T-helper 1 cell (primary cell): ENCODE results near the gene NBAS.
A peak's percentile ranks its signal among the peaks of the same experiment; 100 is the strongest.
"Not testable (repeated sequence)": the region's sequence is repeated elsewhere in the genome, so short reads cannot be mapped to it uniquely, and the experiment has no call there.

ENCODE experiments used
- DNase-seq, 5 donors: peaks; one replicate each; pipeline ENCODE4 v3.0.0-alpha.2; 2012 to 2020

NBAS gene

DNA sequence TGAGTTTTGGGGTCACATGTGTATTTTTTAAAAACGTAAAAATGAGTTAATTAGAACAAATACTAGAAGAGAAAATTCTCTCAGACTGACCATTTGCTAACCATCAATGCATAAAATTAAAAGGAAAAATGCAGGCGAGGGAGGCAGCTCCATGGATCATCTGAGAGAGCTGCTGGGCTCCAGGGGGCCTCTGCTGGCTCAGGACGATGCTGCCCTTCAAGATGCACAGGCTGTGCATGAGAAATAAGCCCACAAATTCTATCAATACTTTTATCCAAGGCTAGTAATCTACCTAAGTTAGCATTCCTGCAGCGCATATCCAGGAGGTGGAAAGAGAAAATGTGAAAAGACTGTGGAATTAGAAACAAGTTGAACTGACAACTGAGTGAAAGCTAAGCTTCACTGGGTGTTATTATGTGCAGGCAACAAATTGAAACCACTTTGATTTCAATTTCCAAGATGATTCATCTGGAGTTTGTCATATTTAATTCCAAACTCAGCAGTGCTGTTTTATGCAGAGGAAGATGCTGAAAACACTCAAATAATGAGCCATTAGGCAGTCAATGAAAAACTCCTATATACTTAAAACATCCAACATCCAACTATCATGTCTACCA lies 261.1 kb downstream of the NBAS start:
- no peak for DNase-seq

DNA sequence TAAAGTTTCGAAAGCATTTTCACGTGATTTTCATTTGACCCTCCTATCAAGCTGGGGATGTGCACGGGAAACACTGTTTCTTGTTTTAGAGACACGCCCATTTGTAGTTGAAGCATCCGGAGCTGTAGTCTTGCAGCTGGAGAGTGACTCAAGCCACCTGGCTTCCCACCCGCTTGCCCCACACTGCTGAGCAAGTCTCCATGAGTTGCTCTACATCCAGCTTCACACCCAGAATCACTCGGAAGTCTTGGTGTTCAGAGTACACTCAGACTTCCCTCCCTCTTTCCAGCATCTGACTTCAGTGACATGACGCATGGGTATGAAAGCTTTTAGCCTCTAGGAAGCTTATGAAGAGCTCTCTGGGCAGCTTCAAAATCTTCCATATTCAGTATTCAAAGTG lies 262.4 kb downstream of the NBAS start:
- DNase-seq = peak in 1 of 5 donors; percentile 8

DNA sequence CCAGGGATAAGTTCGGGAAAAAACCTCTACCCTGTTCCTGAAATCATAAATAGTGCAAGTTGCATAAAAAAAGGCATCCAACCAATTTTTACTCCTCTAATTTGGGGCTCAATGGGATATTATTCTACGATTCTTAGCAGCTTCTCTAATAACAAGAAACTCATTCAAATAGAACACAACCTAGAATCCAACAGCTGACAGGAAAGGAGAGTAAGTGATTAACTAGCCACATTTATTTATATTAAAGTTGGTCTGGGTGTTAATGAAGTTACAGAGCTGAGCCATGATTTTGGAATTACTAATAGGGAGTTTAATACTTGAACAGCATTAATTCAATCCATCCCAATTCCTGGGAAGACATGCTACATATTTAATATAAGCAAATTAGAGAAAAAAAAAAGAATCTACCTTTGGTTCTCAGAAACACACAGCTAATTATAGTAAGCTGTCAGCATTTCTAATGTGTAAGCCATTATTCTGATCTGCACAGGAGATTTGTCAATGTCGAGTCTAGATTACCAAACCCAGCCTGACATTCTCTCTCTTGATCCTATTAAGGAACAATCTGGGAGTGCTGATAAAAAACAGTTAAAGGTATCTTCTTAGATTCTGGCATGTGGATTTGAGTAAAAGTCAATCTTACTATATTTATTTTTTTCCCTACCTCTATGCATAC lies 267.7 kb downstream of the NBAS start:
- DNase-seq = no peak

DNA sequence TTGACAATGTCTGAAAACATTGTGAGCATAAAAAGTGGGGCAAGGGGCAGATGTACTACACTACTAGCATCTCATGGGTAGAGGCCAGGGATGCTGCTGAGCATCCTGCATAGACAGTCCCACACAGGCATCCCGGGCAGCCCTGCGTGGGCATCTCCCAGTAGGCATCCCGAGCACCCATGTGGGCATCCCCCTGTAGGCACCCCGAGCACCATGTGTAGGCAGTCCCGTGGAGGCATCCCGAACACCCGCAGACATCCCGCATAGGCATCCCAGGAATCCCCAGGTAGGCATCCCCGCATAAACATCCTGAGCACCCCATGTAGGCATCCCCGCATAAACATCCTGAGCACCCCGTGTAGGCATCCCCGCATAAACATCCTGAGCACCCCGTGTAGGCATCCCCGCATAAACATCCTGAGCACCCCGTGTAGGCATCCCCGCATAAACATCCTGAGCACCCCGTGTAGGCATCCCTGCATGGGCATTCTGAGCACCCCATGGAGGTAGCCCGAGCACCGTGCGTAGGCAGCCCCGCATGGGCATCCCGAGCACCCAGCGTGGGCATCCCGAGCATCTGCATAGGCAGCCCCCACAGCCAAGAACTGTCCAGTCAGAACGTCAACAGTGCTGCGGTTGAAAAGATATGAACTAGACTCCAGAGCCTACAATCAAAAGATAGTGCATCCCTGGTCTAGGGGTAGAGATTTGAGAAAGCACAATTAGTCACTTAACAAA lies 273.5 kb downstream of the NBAS start:
- DNase-seq = no peak

DNA sequence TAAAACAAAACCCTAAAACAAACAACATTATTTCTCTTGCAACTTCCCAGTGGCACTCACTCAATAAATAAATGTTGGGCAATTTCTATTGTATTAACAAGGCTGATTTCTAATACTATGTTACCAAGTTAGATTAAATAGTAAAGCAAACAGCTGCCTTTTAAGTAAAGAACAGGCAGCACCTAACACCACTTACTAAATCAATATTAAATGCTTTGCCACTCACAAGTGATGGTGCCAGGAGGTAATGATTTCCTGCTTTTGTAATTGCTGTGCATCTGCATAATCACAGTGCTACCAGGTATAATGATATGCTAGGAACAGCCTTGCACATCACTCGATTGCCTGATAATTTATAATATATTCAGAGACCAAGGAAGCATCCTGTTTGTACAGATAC lies 276.5 kb downstream of the NBAS start:
- DNase-seq = no peak

DNA sequence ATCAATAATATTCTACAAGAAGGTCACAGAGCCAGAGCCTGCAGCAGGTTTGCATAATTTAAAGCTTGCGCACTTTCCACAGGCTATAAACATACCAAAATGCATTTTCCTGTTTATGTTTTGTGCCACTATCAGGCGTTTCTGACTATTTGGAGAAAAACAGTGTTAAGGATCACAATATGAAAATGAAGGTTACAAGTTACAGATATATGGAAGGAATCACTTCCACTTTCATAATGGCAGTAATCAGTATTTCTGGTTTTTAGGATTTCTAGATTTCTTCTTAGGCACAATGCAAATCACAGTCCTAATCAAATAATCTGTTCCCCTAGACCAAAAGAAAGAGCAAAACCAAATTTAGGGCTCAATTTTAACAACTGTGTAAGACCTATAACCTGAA lies 279.5 kb downstream of the NBAS start:
- no peak for DNase-seq

DNA sequence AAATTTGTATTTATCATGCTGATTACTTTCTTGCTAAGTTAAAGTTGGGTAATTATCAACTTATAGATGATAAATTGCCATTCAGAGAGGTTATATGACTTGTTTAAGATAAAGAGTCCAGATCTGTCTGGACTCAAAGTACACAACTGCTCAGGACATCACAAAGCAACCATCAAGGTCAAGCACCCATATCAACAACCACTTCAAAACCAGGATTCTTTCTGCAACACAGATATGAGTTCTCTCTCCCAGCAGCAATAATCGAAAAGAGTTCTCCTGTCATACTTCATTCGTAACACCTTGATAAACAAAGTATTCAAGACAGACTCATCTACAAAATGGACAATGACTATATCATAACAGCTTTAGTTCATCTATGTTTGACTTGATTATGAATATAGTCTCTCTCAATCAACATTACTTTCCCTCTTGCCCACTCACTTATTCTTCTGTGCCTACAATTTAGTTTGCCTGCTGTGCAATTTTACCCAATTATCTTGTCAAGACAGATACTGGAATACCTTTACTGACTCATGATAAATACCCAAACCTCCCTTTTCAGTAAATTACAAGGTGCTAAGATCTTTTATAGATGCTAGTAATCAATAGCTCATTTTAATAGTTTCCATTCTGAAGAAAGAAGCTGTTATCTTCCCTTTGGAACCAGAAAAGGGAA lies 281.8 kb downstream of the NBAS start:
- no peak for DNase-seq

DNA sequence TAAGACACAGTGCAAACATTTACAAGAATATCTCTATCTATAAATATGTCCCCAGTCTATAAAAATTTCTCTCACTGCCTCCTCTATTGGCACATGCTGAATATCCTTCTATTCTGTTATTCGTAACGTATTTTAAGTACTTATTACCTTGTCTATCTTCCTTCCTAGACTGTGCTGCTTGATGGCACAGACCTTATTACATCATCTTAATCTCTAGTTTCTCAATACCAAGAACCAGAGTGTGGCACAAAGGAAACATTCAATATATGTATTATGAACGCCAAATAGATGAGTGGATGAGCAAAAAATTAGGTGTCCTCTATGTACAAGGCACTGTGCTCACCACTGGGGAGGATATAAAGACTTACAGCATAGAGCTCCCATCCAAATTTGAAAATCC lies 282.8 kb downstream of the NBAS start:
- no peak for DNase-seq

DNA sequence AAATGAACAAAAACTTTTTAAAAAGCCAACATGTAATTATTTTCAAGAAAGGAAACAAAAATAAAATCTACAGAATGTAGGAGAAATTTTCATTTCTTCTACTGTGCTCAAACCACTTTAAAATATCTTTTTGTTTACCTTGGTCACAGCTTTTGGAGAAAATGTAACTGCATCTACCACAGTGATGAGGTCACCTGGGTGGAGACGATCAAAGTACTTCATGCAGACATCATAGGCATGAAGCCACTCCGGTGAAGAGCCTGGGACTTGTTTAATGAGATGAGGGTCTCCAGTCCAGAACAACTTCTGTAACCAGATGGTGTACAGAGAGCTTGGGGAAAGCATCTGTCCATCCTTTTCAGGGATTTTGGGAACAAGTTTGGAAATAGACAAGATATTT lies 285.8 kb downstream of the NBAS start:
- no peak for DNase-seq

DNA sequence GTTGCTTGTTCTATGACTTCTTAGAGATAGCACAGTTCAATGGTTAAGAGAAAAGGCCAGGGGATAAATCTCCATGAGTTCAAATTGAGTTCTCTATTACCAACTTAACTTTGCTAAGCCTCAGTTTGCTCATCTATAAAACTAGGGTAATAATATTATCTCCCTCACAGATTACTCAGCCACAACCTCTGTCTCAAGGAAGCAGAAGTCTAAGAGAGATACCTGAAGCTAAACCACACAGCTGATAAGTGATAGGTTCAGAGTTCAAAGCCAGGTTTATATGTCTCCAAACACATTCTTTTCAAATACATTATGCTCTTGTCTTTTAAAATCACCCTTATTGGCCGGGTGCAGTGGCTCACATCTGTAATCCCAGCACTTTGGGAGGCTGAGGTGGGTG lies 287.7 kb downstream of the NBAS start:
- no peak for DNase-seq

DNA sequence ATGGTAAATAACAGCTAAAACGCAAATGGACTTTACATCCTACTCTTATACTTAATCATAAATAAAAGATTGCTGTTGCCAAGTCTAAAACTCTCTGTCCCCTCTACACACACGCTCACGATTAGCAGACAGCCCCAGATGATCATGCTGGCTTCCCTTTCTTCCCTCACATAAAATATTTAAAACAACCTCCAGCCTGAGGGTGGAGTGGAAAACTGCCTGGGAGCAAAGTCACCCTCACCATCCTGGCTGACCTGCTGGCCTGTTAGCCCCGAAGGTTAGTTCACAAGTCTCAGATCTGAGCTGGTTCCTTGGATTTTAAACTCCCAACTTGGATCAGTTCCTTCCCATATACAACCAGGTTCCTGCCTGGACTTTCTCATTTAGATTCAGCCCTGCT lies 288.2 kb downstream of the NBAS start:
- no peak for DNase-seq

DNA sequence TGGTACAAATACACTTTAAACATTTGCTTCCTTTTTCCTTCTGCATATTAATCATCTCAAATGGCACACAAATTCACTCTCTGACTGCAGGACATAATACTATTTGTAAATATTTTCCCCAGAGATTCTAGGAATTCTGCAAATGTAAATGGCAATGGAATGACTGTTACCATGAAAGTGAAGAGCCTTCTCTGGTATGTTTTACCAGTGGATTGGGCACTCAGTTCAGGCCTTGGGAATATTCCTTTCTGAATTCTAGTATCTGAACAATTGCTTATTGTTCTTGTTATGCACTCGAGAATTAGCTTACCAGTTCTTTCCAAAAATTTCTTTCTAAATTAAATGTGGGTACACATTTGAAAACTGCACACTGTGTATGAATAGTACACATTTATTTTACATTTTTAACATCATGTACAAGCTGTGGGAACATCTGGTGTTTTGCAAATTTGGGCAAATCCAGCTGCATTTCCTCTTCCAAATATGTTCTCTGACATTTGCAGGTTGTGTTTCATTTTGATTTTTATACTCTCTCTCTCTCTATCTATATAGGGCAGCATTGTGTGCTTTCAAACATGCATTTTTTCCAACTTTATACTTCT lies 289.1 kb downstream of the NBAS start:
- DNase-seq = no peak

DNA sequence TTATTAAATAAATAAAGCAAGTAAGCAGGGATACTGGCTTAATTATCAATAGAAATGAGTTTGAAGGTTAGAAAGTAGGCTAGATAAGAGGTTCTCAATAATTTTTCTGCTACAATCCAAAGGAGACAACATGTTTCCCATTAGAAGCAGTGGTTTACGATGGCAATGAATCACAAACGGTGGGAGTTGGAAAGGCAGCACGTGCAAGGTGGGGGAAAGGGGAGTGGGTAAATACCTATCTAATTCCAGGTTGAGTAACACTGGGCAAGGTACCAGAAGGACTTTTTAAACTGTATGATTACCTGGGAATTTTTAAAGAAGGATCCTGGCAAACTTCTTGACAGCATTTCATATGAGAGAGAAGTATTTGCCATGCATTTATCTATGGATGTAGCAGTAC lies 289.9 kb downstream of the NBAS start:
- DNase-seq = no peak

DNA sequence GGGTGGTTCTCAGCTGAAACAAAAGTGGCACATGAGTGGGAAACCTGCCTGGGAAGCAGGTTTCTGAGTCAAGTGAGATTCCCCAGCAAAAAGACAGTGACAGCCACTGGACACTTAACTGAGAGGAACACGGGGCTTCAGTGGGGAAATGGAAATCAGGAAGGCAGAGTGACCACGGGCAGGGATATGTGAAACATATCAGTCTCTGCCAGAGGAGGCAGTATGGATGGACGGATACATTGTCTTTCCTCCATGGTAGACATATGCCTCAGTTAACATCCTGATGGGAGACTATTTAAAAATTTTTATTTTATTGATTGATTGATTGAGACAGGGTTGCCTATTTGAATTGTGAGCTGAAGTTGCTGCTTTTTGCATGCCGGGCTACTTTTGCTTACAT lies 292.1 kb downstream of the NBAS start:
- no peak for DNase-seq

DNA sequence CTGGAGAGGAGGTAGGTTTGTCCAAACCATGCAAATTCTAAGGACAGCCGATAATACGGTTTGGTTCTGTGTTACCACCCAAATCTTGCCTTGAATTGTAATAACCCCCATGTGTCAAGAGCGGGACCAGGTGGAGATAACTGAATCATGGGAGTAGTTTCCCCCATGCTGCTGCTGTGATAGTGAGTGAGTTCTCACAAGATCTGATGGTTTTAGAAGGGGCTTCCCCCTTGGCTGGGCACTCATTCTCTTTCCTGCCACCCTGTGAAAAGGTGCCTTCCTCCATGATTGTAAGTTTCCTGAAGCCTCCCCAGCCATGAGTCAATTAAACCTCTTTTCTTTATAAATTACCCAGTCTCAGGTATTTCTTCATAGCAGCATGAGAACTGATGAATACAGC lies 295.2 kb downstream of the NBAS start:
- no peak for DNase-seq

DNA sequence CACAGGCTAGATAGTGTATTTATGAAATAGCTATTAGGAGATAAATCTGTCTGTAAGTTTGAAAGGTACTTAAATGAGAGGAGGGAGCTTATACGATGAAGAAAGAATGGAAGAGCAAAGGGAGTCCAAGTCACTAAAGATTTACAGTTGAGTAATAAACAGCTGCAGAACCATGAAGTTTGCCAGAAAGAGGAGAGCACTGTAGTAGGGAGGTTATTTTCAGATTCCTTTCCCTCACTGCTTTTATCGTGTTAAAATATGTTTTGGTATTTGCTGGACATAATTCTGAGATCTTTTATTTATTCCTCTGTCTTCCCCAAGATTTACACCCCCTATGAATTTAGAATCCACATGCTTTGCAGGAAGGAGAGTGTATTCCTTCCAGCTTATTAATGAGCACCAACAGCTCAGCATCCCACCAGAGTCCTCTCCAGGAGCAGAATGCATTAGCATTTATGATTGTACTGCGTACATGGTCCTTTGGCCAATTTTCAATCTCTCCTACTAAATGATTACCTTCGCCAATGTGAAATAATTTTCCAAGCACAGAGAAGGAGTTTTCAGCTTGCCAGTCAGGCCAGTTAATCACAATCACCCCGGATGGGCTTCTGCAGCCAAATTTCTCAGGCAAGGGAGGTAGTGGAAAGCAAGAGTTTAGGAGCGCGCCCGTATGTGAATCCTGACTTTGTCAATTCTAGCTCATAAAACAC lies 297.0 kb downstream of the NBAS start:
- DNase-seq = no peak

DNA sequence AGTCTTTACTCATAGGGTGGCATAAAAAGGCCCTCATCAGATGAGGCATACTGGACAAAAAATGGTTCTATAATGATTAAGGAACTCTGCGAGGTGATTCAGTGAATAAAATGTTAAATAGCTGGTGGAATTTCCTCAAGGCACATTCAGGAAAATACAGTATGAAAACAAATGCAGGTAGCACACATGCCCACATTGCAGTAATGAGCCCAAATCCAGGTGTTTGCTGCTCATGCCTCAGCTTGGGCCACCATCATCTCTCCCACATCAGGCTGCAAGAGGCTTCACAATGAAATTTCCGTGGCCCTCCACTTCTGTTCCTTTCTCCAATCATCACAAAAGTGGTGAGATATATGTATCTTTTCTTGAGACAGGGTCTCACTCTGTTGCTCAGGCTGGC lies 298.3 kb downstream of the NBAS start:
- DNase-seq = no peak

DNA sequence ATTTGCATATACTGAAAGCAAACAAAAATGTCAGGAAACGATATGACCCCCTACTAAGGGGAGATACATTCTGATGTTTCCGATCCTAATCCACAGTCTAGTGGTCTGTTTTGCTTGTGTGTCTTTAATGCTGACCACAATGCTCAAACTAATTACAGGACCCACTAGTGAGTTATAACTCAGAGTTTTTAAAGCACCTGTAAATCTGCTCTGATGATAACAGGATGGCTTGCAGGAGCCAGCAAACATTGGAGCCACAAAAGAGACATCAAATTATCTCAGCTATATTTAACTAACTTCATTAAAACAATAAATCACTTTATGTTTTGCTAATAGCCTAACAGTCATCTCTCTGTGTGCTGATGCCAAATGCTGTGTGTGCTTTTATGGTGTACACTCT lies 300.3 kb downstream of the NBAS start:
- no peak for DNase-seq

DNA sequence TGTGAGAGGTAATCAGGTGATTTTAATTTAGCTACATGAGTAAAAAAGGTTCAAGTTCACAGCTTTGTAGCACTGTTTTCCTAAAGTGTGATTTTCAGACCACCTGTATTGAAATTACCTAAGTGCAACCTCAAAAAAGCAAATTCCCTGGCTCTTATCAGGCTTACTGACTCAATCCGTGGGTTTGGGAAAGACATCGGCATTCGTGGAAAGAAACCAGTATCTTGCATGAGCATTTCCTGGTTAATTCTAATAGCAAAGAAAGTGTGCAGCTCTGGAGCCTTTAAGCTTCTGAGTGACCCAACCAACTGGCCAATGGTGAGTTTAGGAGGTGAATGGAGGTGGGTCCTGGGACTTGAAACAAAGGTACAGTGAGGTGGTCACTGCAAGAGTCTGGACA lies 300.9 kb downstream of the NBAS start:
- no peak for DNase-seq

DNA sequence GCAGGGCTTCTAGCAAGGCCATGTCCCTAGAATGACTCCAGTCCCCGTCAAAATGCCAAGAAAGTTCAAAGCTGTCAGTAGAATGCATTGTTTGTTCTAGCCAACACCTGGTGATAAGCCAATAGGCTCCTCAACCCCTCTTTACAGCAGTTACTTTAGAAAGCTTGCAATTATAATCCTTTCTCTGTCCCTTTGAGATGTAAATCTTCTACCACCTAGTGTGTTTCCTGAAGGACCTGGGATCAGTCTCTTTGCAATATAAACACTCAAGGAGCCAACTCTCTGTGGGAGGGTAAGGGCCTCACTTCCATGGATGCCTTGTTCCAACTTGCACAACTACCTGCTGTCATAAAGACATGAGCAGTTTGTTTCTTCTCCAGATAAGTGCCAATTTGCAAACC lies 301.8 kb downstream of the NBAS start:
- DNase-seq = no peak

DNA sequence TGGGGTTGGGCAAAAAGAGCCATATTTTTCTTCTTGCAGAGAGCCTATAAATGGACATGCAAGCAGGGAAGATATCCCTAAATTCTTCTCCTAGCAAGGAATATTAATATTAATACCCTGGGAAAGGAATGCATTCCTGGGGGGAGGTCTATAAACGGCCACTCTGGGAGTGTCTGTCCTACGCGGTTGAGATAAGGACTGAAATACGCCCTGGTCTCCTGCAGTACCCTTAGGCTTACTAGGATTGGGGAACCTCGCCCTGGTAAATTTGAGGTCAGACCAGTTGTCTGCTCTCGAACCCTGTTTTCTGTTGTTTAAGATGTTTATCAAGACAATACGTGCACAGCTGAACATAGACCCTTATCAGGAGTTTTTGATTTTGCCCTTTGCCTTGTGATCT lies 302.7 kb downstream of the NBAS start:
- not testable (repeated sequence) for DNase-seq

DNA sequence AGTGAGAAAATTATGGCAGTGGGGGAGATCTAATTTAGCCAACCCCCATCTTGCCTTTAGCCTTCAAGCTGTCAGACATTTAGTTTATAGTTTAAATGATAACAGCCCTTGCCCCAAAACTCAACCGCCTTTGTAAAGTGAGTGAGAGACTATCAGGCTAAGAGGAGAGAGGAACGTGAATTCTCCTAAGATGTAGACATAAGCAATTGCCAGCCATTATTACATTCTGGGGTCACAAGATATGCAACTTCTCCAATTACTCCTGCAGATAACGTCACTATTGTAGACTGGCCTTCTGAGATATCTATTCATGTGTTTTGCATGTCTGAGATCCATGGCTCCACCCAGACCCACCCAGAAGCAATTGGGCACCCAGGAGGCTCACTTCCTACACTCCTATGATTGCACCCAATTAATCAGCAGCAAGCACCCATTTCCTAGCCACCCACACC lies 307.3 kb downstream of the NBAS start:
- no peak for DNase-seq

DNA sequence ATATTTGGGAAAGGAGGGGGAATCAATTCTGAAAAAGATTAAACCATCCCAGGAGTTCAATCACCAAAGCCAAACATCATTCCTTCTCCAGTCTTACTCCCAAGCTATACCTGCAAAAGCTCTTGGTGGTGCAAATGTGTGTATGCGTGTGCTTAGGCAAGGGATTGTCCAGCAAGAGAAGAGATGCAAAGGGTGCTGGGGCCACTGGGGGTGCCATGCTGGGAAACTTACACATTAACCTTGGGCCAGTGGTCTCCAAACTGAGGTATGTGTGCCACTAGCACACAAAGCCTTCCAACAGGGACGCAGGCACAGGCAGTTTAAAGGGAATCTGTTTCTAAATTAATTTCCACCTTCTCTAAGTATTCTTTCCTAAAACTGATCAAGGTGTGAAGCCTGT lies 307.9 kb downstream of the NBAS start:
- DNase-seq = no peak
